Measurements from ENCODE around the gene MASTL.

Gene MASTL

DNA sequence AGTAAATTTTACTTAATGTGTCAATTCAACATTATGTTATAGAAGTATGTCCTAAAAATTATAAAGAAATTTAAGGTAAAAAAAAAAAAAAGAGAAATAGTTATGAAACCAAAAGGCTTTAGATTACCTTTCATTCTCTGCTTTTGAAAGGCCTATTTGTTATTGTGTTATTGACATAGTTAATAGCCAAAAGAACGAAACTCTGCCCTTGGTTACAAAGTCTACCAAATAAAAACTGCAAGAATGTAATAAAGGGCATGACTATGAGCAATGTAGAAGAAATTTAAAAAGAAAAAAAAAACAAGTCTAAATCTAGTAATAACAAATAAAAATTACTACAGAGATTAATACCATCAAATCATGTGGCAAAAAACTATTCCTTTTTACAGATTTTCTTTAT lies 74.9 kb downstream of the MASTL start:
- no peaks in the 10 kb centered on the region for H3K79me2 ChIP-seq (ENCODE audit: low read length)
- H3K4me3 ChIP-seq (ENCODE audit: low read length) = no peak overlapping the region
- H3K27ac ChIP-seq (ENCODE audit: low read length) = no peak overlapping the region
- H3K9ac ChIP-seq (ENCODE audit: low read length) = no peak overlapping the region
- H3K9me3 ChIP-seq (ENCODE audit: insufficient read depth, low read length) = no peaks in the 10 kb centered on the region
- no peak for TF ChIP-seq EZH2phosphoT487 (IDR thresholded peaks at IDR 0.05; ENCODE audit: low read depth)
- no peaks in the 10 kb centered on the region for H4K20me1 ChIP-seq (ENCODE audit: insufficient read depth, low read length)
- H2AFZ ChIP-seq (ENCODE audit: low read depth, low read length) = no peak overlapping the region
- H3K4me2 ChIP-seq (ENCODE audit: low read length) = no peak overlapping the region
- H3K27me3 ChIP-seq (ENCODE audit: low read depth, low read length) = no peaks in the 10 kb centered on the region
- peaks cover 2% of the 10 kb centered on the region for H3K36me3 ChIP-seq (replicated peaks; ENCODE audit: low read depth, low read length)
- no peaks in the 10 kb centered on the region for H3K4me1 ChIP-seq (ENCODE audit: low read length)

DNA sequence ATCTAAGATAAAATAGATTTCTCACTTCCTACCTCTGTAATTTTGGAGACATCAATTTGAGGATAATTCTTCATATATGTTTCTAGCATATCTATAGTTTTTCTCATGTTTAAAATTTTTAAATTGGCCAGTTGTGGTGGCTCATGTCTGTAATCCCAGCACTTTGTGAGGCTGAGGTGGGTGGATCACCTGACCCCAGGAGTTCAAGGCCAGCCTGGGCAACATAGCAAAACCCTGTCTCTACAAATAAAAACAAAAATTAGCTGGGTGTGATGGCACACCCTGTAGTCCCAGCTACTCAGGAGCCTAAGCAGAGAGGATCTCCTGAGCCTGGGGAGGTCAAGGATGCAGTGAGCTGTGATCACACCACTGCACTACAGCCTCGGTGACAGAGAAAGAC lies 80.6 kb downstream of the MASTL start:
- H3K4me1 ChIP-seq (ENCODE audit: low read length) = no peaks in the 10 kb centered on the region
- no peak overlapping the region for H3K4me3 ChIP-seq (ENCODE audit: low read length)
- H3K27me3 ChIP-seq (ENCODE audit: low read depth, low read length) = no peaks in the 10 kb centered on the region
- no peak overlapping the region for H3K4me2 ChIP-seq (ENCODE audit: low read length)
- H2AFZ ChIP-seq (ENCODE audit: low read depth, low read length) = no peak overlapping the region
- no peak overlapping the region for H3K9ac ChIP-seq (ENCODE audit: low read length)
- H3K79me2 ChIP-seq (ENCODE audit: low read length) = peaks cover 16% of the 10 kb centered on the region
- H4K20me1 ChIP-seq (ENCODE audit: insufficient read depth, low read length) = no peaks in the 10 kb centered on the region
- H3K9me3 ChIP-seq (ENCODE audit: insufficient read depth, low read length) = no peaks in the 10 kb centered on the region
- no peak overlapping the region for H3K27ac ChIP-seq (ENCODE audit: low read length)
- TF ChIP-seq, protein P1, sequence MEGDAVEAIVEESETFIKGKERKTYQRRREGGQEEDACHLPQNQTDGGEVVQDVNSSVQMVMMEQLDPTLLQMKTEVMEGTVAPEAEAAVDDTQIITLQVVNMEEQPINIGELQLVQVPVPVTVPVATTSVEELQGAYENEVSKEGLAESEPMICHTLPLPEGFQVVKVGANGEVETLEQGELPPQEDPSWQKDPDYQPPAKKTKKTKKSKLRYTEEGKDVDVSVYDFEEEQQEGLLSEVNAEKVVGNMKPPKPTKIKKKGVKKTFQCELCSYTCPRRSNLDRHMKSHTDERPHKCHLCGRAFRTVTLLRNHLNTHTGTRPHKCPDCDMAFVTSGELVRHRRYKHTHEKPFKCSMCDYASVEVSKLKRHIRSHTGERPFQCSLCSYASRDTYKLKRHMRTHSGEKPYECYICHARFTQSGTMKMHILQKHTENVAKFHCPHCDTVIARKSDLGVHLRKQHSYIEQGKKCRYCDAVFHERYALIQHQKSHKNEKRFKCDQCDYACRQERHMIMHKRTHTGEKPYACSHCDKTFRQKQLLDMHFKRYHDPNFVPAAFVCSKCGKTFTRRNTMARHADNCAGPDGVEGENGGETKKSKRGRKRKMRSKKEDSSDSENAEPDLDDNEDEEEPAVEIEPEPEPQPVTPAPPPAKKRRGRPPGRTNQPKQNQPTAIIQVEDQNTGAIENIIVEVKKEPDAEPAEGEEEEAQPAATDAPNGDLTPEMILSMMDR (IDR thresholded peaks at IDR 0.05; ENCODE audit: low read depth, low read length) = no peak
- TF ChIP-seq EZH2phosphoT487 (IDR thresholded peaks at IDR 0.05; ENCODE audit: low read depth) = no peak
- H3K36me3 ChIP-seq (replicated peaks; ENCODE audit: low read depth, low read length) = peaks cover 2% of the 10 kb centered on the region
